WTC11 (cell line): ENCODE measurements around the gene ETV6. TPM values are rescaled to one million over a fixed set of nuclear protein-coding genes. Genes with fewer than 3 reads are reported as not detected.
"Not testable (repeated sequence)": the region's sequence is repeated elsewhere in the genome, so short reads cannot be mapped to it uniquely, and the experiment has no call there.

Source experiments
- ATAC-seq: fragments of 200-7000 bp; cut with Tn5 transposase; 2 replicates; pipeline ENCODE4 v1.10.0; 2021; ENCODE audit warnings: mild to moderate bottlenecking, moderate library complexity
- CTCF ChIA-PET: fragments of 300-600 bp; sonication (Branson Sonifier 250); formaldehyde crosslinking; loops from one replicate; lab custom pipeline; 2021; ENCODE audit warnings: antibody characterized with exemption; lab: Charles Lee
- POLR2A ChIA-PET: fragments of 350-600 bp; sonication (Branson Sonifier 250); formaldehyde crosslinking; loops from one replicate; lab custom pipeline; 2021; ENCODE audit warnings: antibody characterized with exemption; lab: Charles Lee
- DNase-seq: peaks from one replicate; pipeline ENCODE4 v3.0.0; 2021; ENCODE audit warnings: low spot score
- H3K27ac Mint-ChIP-seq: 2 replicates; pipeline ENCODE4 v1.8.0; 2021; ENCODE audit warnings: mixed read lengths
- H3K27me3 Mint-ChIP-seq: 2 replicates; pipeline ENCODE4 v1.8.0; 2021; ENCODE audit warnings: low read depth, mild to moderate bottlenecking, moderate library complexity, mixed read lengths
- H3K36me3 Mint-ChIP-seq: 2 replicates; pipeline ENCODE4 v1.8.0; 2021; ENCODE audit warnings: mixed read lengths
- H3K4me1 Mint-ChIP-seq: 2 replicates; pipeline ENCODE4 v1.8.0; 2022; ENCODE audit warnings: mixed read lengths
- H3K4me3 Mint-ChIP-seq: 2 replicates; pipeline ENCODE4 v1.8.0; 2021; ENCODE audit warnings: mild to moderate bottlenecking, moderate library complexity, mixed read lengths
- H3K9me3 Mint-ChIP-seq: 2 replicates; pipeline ENCODE4 v1.8.0; 2021; ENCODE audit warnings: mixed read lengths
- CREM ChIP-seq: sonication (generic); formaldehyde crosslinking; IDR thresholded peaks from 2 replicates; pipeline ENCODE4 v1.8.1; 2022; ENCODE audit warnings: mild to moderate bottlenecking, missing genetic modification reagents, moderate library complexity
- ELF4 ChIP-seq: sonication (generic); formaldehyde crosslinking; IDR thresholded peaks from 2 replicates; pipeline ENCODE4 v1.8.1; 2022; ENCODE audit warnings: low read depth, mild to moderate bottlenecking, moderate library complexity, missing genetic modification reagents
- EMX1 ChIP-seq: fragments of 250-450 bp; sonication (Bioruptor Pico); IDR thresholded peaks from 2 replicates; pipeline ENCODE4 v1.8.0; 2021; ENCODE audit warnings: mild to moderate bottlenecking
- ESRRA ChIP-seq: sonication (generic); formaldehyde crosslinking; IDR thresholded peaks from 2 replicates; pipeline ENCODE4 v1.8.1; 2022; ENCODE audit warnings: mild to moderate bottlenecking, missing genetic modification reagents, borderline replicate concordance
- GABPB1 ChIP-seq: sonication (generic); formaldehyde crosslinking; IDR thresholded peaks from 2 replicates; pipeline ENCODE4 v1.8.1; 2023; ENCODE audit warnings: mild to moderate bottlenecking, missing genetic modification reagents
- NR2C2 ChIP-seq: sonication (generic); formaldehyde crosslinking; IDR thresholded peaks from 2 replicates; pipeline ENCODE4 v1.8.0; 2022; ENCODE audit warnings: mild to moderate bottlenecking, missing genetic modification reagents
- OVOL2 ChIP-seq: fragments of 250-450 bp; sonication (Bioruptor Pico); IDR thresholded peaks from 2 replicates; pipeline ENCODE4 v1.9.0; 2021; ENCODE audit warnings: mild to moderate bottlenecking, borderline replicate concordance
- RELA ChIP-seq: sonication (generic); formaldehyde crosslinking; IDR thresholded peaks from 2 replicates; pipeline ENCODE4 v1.8.1; 2022; ENCODE audit warnings: missing genetic modification reagents, mild to moderate bottlenecking, borderline replicate concordance
- SOX15 ChIP-seq: fragments of 250-450 bp; sonication (Bioruptor Pico); IDR thresholded peaks from 2 replicates; pipeline ENCODE4 v1.9.0; 2021; ENCODE audit warnings: mild to moderate bottlenecking
- SP1 ChIP-seq: sonication (generic); formaldehyde crosslinking; conservative IDR thresholded peaks from 2 replicates; pipeline ENCODE4 v1.8.1; 2022; ENCODE audit warnings: missing genetic modification reagents
- ZBTB21 ChIP-seq: sonication (generic); formaldehyde crosslinking; IDR thresholded peaks from 2 replicates; pipeline ENCODE4 v1.8.1; 2023; ENCODE audit warnings: mild to moderate bottlenecking, missing genetic modification reagents, borderline replicate concordance
- ZNF423 ChIP-seq: fragments of 250-450 bp; sonication (Bioruptor Pico); IDR thresholded peaks from 2 replicates; pipeline ENCODE4 v2.1.2; 2022; ENCODE audit warnings: mild to moderate bottlenecking, moderate library complexity
- total RNA-seq: library from RNA; stranded (reverse); gene quantifications from 3 replicates; pipeline ENCODE4 v1.2.3, GENCODE V29; 2021
- TF ChIP-seq, protein P1 (sequence below): fragments of 250-450 bp; sonication (Bioruptor Pico); IDR thresholded peaks from 2 replicates; pipeline ENCODE4 v1.9.0; 2021; ENCODE audit warnings: moderate library complexity, mild to moderate bottlenecking, inconsistent platforms, borderline replicate concordance
- TF ChIP-seq, protein P2 (sequence below): sonication (generic); formaldehyde crosslinking; IDR thresholded peaks from 2 replicates; pipeline ENCODE4 v1.8.1; 2023; ENCODE audit warnings: mild to moderate bottlenecking, missing genetic modification reagents
- TF ChIP-seq, protein P3 (sequence below): sonication (generic); formaldehyde crosslinking; IDR thresholded peaks from 2 replicates; pipeline ENCODE4 v1.8.1; 2023; ENCODE audit warnings: mild to moderate bottlenecking, missing genetic modification reagents, moderate library complexity
- TF ChIP-seq, protein P4 (sequence below): sonication (generic); formaldehyde crosslinking; IDR thresholded peaks from 2 replicates; pipeline ENCODE4 v1.8.1; 2022; ENCODE audit warnings: mild to moderate bottlenecking, moderate library complexity, missing genetic modification reagents

Gene ETV6
- total RNA-seq, 1 experiment from 2014 or later = 23.5 TPM

DNA sequence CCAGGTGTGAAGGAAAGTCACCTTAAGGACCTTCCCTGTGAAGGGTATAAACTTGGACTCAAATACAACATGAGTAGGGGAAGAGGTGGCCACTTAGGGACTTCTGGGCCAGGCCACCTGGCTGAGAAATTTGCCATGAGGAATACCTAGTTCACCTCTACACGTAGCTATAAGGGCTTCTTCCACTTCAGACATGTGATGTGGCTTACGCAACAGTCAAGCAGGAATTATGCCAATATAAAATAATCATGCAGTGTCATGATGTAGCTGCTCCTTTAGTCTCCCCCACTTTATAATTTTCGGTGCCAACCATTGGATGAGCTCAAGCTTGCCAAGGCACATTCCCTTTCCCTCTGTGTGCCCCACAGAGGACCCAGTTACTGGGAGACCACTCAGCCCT lies 254.7 kb downstream of the ETV6 start:
- CTCF ChIA-PET = no interaction called here

DNA sequence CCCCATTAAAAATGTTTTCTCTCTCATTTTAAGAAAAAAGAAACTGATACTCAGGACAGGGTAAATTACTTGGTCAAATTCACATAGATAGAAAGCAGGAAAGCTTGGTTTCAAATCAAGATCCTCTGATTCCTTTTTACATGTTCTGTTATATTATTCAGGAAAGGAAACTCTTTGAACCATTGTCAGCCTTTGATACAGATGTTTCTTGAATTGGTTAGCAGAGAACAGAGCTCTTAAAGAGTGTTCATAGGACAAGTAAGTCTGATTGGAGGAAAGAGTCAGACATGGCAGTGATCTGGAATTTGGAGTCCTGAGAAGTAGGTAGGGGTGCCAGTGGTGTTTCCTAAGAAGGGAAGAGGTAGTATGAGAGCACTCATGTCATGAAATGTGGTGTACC lies 256.1 kb downstream of the ETV6 start:
- ChIA-PET CTCF (no interaction called here), POLR2A (no interaction called here)

More for the DNA sequence above, 254.7 kb downstream of the ETV6 start:
- TF ChIP-seq SP1 = no peak
- TF ChIP-seq OVOL2 (CRISPR knock-in tag) = no peak
- TF ChIP-seq ZBTB21 = no peak
- TF ChIP-seq, protein P1, sequence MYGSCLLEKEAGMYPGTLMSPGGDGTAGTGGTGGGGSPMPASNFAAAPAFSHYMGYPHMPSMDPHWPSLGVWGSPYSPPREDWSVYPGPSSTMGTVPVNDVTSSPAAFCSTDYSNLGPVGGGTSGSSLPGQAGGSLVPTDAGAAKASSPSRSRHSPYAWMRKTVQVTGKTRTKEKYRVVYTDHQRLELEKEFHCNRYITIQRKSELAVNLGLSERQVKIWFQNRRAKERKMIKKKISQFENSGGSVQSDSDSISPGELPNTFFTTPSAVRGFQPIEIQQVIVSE = no peak
- no peaks in the 10 kb centered on the region for H3K4me1 Mint-ChIP-seq
- H3K27me3 Mint-ChIP-seq = no peaks in the 10 kb centered on the region; the same call in 1 of the 2 replicates
- H3K27ac Mint-ChIP-seq = no peak overlapping the region
- ATAC-seq = no peak
- POLR2A ChIA-PET = no interaction called here
- peaks cover 26% of the 10 kb centered on the region for H3K9me3 Mint-ChIP-seq
- no peak overlapping the region for H3K4me3 Mint-ChIP-seq
- H3K36me3 Mint-ChIP-seq = peaks cover 18% of the 10 kb centered on the region
- DNase-seq = no peak

DNA sequence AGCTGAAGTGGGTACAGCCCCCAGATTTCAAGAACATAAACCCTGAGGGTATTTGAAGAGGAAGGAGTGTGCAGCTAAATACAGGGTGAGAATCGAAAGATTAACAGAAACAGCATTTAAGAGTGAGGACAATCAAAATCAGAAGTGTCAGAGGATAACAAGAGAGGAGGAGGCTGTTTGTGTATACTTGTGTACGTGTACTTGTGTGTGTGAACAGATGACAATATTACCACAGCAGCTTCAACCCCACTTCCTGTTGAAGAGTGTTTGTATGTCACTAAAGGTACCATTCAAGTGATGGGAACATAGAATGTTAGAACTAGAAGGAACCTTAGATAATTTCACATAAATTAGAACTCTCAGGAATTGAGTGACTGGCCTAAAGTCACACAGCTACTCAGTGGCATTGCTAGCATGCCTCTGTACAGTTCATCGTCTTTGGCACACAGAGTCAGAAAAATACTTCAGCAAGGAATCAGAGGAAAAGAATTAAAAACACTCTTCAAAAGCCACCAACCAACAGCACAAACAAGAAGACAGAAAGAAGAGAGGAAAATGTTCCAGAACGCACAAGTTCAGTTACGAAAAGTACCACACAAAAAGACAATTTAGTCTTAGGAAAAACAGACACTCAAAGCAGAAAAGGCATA lies 256.9 kb downstream of the ETV6 start:
- DNase-seq (no peak), ATAC-seq (no peak)
- Mint-ChIP-seq H3K27ac (no peak overlapping the region), H3K27me3 (no peaks in the 10 kb centered on the region; the same call in 1 of the 2 replicates), H3K36me3 (peaks cover 22% of the 10 kb centered on the region), H3K9me3 (peaks cover 38% of the 10 kb centered on the region), H3K4me3 (no peak overlapping the region), H3K4me1 (no peaks in the 10 kb centered on the region)
- TF ChIP-seq, protein P2, sequence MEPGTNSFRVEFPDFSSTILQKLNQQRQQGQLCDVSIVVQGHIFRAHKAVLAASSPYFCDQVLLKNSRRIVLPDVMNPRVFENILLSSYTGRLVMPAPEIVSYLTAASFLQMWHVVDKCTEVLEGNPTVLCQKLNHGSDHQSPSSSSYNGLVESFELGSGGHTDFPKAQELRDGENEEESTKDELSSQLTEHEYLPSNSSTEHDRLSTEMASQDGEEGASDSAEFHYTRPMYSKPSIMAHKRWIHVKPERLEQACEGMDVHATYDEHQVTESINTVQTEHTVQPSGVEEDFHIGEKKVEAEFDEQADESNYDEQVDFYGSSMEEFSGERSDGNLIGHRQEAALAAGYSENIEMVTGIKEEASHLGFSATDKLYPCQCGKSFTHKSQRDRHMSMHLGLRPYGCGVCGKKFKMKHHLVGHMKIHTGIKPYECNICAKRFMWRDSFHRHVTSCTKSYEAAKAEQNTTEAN = no peak
- TF ChIP-seq RELA (CRISPR knock-in tag) (no peak), ELF4 (no peak), NR2C2 (CRISPR knock-in tag) (no peak), ESRRA (CRISPR knock-in tag) (no peak), CREM (CRISPR knock-in tag) (no peak)
- POLR2A ChIA-PET = no interaction called here
- CTCF ChIA-PET = no interaction called here

More for the DNA sequence above, 256.1 kb downstream of the ETV6 start:
- no peaks in the 10 kb centered on the region for H3K4me1 Mint-ChIP-seq
- peaks cover 37% of the 10 kb centered on the region for H3K9me3 Mint-ChIP-seq
- H3K27me3 Mint-ChIP-seq = no peaks in the 10 kb centered on the region; the same call in 1 of the 2 replicates
- no peak overlapping the region for H3K4me3 Mint-ChIP-seq
- H3K36me3 Mint-ChIP-seq = peaks cover 22% of the 10 kb centered on the region
- TF ChIP-seq ZNF423 (CRISPR knock-in tag) = no peak
- no peak for TF ChIP-seq EMX1
- DNase-seq (no peak), ATAC-seq (no peak)
- H3K27ac Mint-ChIP-seq = no peak overlapping the region

DNA sequence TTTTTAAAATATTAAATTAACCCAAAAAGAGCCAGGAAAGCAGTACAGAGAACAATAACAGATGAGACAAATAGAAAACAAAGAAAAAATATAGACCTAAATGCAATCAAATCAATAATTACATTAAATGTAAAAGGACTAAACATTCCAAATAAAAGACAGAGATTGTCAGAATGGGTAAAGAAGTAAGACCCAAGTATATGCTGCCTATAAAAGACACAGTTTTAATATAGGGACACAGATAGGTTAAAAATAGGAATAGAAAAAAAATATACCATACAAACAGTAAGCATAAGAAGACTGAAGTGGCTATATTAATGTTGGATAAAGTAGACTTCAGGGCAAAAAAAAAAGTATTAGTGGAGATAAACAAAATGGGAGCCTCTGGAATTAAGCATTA lies 258.2 kb downstream of the ETV6 start:
- ChIA-PET POLR2A (no interaction called here), CTCF (no interaction called here)
- H3K36me3 Mint-ChIP-seq = peaks cover 28% of the 10 kb centered on the region
- H3K27ac Mint-ChIP-seq = no peak overlapping the region
- no peak overlapping the region for H3K4me3 Mint-ChIP-seq
- peaks cover 47% of the 10 kb centered on the region for H3K9me3 Mint-ChIP-seq
- peaks cover 4% of the 10 kb centered on the region; the same call in 1 of the 2 replicates for H3K27me3 Mint-ChIP-seq
- no peak for DNase-seq
- TF ChIP-seq, protein P3, sequence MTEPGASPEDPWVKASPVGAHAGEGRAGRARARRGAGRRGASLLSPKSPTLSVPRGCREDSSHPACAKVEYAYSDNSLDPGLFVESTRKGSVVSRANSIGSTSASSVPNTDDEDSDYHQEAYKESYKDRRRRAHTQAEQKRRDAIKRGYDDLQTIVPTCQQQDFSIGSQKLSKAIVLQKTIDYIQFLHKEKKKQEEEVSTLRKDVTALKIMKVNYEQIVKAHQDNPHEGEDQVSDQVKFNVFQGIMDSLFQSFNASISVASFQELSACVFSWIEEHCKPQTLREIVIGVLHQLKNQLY = no peak
- TF ChIP-seq ELF4 (no peak), SOX15 (CRISPR knock-in tag) (no peak), GABPB1 (CRISPR knock-in tag) (no peak)
- TF ChIP-seq, protein P4, sequence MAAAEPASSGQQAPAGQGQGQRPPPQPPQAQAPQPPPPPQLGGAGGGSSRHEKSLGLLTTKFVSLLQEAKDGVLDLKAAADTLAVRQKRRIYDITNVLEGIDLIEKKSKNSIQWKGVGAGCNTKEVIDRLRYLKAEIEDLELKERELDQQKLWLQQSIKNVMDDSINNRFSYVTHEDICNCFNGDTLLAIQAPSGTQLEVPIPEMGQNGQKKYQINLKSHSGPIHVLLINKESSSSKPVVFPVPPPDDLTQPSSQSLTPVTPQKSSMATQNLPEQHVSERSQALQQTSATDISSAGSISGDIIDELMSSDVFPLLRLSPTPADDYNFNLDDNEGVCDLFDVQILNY = no peak
- ATAC-seq = no peak
- H3K4me1 Mint-ChIP-seq = no peaks in the 10 kb centered on the region

DNA sequence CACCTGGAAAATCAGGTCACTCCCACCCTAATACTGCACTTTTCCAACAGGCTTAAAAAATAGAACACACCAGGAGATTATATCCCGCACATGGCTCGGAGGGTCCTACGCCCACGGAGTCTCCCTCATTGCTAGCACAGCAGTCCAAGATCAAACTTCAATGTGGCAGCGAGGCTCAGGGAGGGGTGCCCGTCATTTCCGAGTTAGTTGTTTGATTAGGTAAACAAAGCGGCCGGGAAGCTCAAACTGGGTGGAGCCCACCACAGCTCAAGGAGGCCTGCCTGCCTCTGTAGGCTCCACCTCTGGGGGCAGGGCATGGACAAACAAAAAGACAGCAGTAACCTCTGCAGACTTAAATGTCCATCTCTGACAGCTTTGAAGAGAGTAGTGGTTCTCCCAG lies 259.9 kb downstream of the ETV6 start:
- H3K4me3 Mint-ChIP-seq, DNase-seq, ATAC-seq, H3K27ac Mint-ChIP-seq, H3K4me1 Mint-ChIP-seq, H3K27me3 Mint-ChIP-seq, CTCF ChIA-PET: not testable (repeated sequence)
- Mint-ChIP-seq H3K9me3 (peaks cover 47% of the 10 kb centered on the region), H3K36me3 (peaks cover 28% of the 10 kb centered on the region)
- POLR2A ChIA-PET = interaction anchor here (0.5 kb wide), 1 partner anchor 18 kb away, joined by 3 read pairs; no protein-coding TSS in a partner anchor
